GM06990 (cell line): Measurements from ENCODE around the gene ASB9.

Source experiments
- DNase-seq: peaks from one replicate; pipeline ENCODE4 v3.0.0-alpha.2; 2011; ENCODE audit not compliant: insufficient read length; ENCODE audit errors: extremely low read depth
- H3K27me3 ChIP-seq: replicated peaks from 2 replicates; pipeline ENCODE4 v1.6.0; 2011; ENCODE audit warnings: low read length; ENCODE audit not compliant: control insufficient read depth, insufficient read depth
- H3K36me3 ChIP-seq: 2 replicates; pipeline ENCODE4 v1.5.1; 2011; ENCODE audit warnings: low read length; ENCODE audit not compliant: control insufficient read depth, insufficient read depth
- H3K4me3 ChIP-seq: replicated peaks from 2 replicates; pipeline ENCODE4 v1.5.1; 2011; ENCODE audit warnings: low read depth, mild to moderate bottlenecking, control low read depth, low read length
- CTCF ChIP-seq: IDR thresholded peaks from 2 replicates; pipeline ENCODE4 v1.5.1; 2011; ENCODE audit warnings: low read length, control low read depth, mild to moderate bottlenecking, inconsistent platforms; ENCODE audit not compliant: insufficient read depth, poor library complexity, severe bottlenecking

Gene ASB9

GRCh38 chrX:15207994-15208393, 61.9 kb downstream of the ASB9 start:
- no peak for TF ChIP-seq CTCF
- Histone ChIP-seq H3K27me3 (no peaks in the 10 kb centered on the region), H3K36me3 (no peaks in the 10 kb centered on the region), H3K4me3 (no peak overlapping the region)
- no peak for DNase-seq

GRCh38 chrX:15207384-15207783, 62.5 kb downstream of the ASB9 start:
- Histone ChIP-seq H3K27me3 (no peaks in the 10 kb centered on the region), H3K36me3 (no peaks in the 10 kb centered on the region), H3K4me3 (no peak overlapping the region)
- TF ChIP-seq CTCF: no peak
- no peak for DNase-seq

GRCh38 chrX:15206306-15206705, 63.6 kb downstream of the ASB9 start:
- TF ChIP-seq CTCF: no peak
- Histone ChIP-seq H3K4me3 (no peak overlapping the region), H3K36me3 (no peaks in the 10 kb centered on the region), H3K27me3 (no peaks in the 10 kb centered on the region)
- no peak for DNase-seq

- Histone ChIP-seq H3K4me3 (no peak overlapping the region), H3K27me3 (no peaks in the 10 kb centered on the region), H3K36me3 (no peaks in the 10 kb centered on the region)
- no peak for TF ChIP-seq CTCF
- peak; percentile 62 for DNase-seq
Observed at GRCh38 chrX:15204130-15204751, 65.6 kb downstream of the ASB9 start.

DNA sequence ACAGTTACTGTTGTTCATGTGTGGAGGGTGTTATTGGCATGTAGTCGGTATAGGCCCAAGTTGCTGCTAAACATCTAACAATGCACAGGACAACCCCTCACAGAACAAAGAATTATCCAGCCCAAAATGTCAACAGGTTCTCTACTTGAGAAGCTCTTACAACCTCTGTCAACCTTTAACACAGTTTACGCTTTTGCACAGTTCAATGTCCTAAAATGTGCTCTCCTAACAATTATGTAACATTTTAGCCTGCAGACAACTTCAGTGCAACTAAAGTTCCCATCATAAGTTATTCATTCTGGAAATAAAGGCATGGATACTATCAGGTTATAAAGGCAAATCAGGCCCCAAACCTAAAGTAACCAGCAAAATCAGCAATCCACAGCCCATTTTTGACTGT, 66.2 kb downstream of the ASB9 start:
- no peak for TF ChIP-seq CTCF
- Histone ChIP-seq H3K27me3 (no peaks in the 10 kb centered on the region), H3K36me3 (no peaks in the 10 kb centered on the region), H3K4me3 (no peak overlapping the region)
- DNase-seq: no peak

DNA sequence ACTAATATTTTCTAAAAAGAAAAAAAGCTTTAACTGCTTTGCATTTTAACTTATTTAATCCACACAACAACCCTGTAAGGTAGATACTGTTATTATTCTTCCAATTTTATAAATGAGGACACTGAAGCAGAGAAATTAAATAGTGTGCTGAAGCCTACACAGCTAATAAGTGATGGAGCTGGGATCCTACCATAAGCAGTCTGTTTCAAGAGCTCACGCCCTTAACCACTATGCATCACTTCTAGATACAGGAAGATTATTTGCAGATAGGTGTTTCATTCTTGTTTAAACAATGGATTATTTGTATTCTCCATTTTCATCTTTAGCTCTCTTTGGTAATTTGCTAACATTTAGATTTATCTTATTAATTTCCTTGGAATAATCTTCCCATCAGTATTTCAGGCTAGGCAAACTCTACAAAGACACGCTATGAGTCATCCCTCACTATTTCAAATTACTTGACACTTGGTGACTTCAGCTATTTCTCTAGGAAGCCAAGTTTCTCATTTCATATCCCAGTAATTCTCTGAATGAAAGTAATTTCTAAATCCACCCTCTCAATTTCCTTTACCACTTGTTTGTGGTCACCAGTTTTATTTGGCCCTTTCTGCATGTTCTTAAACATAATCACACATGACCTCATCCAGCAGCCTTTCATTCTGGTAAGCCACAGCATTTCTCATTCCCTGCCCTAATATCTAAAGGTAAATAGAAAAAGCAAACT, 67.3 kb downstream of the ASB9 start:
- H3K36me3 ChIP-seq: no peaks in the 10 kb centered on the region
- TF ChIP-seq CTCF: no peak
- H3K4me3 ChIP-seq: no peak overlapping the region
- no peaks in the 10 kb centered on the region for H3K27me3 ChIP-seq
- DNase-seq: peak; percentile 23
